ENCODE results near the gene ANKRD13C. TPM values are rescaled to one million over a fixed set of nuclear protein-coding genes. Genes with fewer than 3 reads are reported as not detected.

The ANKRD13C gene
- polyA plus RNA-seq, 1 of the 3 experiments (the other 2 are of a cell fraction): 5.2 TPM

GRCh38 chr1:70401974-70402373 lies 47.5 kb upstream of the ANKRD13C start:
- WGBS (ENCODE audit: low lambda C conversion rate): no CpG with 5 or more reads among the region's 1 CpG
- TF ChIP-seq IRF3 (IDR thresholded peaks at IDR 0.05; ENCODE audit: low read depth, low read length) (no peak), NRF1 (IDR thresholded peaks at IDR 0.05; ENCODE audit: low read depth, low read length) (no peak), REST (IDR thresholded peaks at IDR 0.05; ENCODE audit: low read depth, low read length) (no peak), RAD21 (IDR thresholded peaks at IDR 0.05; ENCODE audit: low read length) (no peak), GABPA (IDR thresholded peaks at IDR 0.05; ENCODE audit: low read depth) (no peak), FOXM1 (IDR thresholded peaks at IDR 0.05; ENCODE audit: low read depth) (no peak), PBX3 (IDR thresholded peaks at IDR 0.05) (no peak), MXI1 (IDR thresholded peaks at IDR 0.05; ENCODE audit: low read depth, low read length) (no peak), ELF1 (IDR thresholded peaks at IDR 0.05) (no peak), USF2 (IDR thresholded peaks at IDR 0.05; ENCODE audit: borderline replicate concordance, low read depth, low read length) (no peak), EP300 (IDR thresholded peaks at IDR 0.05; ENCODE audit: borderline replicate concordance in 1 of 2, low read depth in 1 of 2, low read length in 1 of 2) (no peak)
- Histone ChIP-seq H4K20me1 (ENCODE audit: insufficient read depth) (no peaks in the 10 kb centered on the region), H3K27ac (ENCODE audit: low read depth in 2 of 2, low read length in 1 of 2) (no peak overlapping the region), H3K9me2 (no peaks in the 10 kb centered on the region), H3K4me2 (no peak overlapping the region), H3K79me2 (ENCODE audit: insufficient read depth) (no peaks in the 10 kb centered on the region), H3K36me3 (replicated peaks in 1 of 2; ENCODE audit: control insufficient read depth in 1 of 2, insufficient read depth in 2 of 2, low read length in 1 of 2) (no peaks in the 10 kb centered on the region), H3K4me3 (ENCODE audit: low read depth in 2 of 2, low read length in 1 of 2) (no peak overlapping the region), H3K9me3 (no peaks in the 10 kb centered on the region), H3F3A (replicated peaks; ENCODE audit: insufficient read depth) (no peaks in the 10 kb centered on the region), H3K9ac (no peak overlapping the region), H3K4me1 (ENCODE audit: control insufficient read depth in 1 of 2, insufficient read depth in 2 of 2, low read depth in 1 of 2, low read length in 1 of 2) (no peaks in the 10 kb centered on the region), H2AFZ (ENCODE audit: low read depth) (no peak overlapping the region), H3K27me3 (ENCODE audit: insufficient read depth) (no peaks in the 10 kb centered on the region)
- ChIA-PET POLR2A (no interaction called here), CTCF (interaction anchor here (0.9 kb wide), 1 partner anchor 9 kb away, joined by 3 read pairs; no protein-coding TSS in a partner anchor)
- DNase-seq: no peak
